ENCODE measurements around the gene MTURN. TPM values are rescaled to one million over a fixed set of nuclear protein-coding genes. Genes with fewer than 3 reads are reported as not detected.
A peak's percentile ranks its signal among the peaks of the same experiment; 100 is the strongest.

The MTURN gene
- total and polyA plus RNA-seq, 2 donors = 55.6 TPM

DNA sequence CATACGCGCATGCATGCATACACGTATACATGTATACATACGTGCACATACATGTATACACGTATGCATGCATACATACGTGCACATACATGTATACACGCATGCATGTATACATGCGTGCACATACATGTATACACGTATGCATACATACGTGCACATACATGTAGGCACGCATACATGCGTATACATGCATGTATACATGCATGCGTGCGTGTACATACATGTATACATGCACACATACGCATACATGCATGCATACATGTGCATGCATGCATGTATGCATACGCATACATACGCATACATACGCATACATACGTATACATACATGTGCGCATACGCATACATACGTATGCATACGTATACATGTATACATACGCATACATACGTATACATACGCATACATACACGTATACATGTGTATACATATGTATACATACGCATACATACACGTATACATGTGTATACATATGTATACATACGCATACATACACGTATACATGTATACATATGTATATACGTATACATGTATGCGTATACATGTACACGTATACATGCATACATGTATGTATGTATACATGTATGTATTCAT, 19.0 kb upstream of the MTURN start:
- Histone ChIP-seq H3K4me3 (ENCODE audit: low read depth, low read length) (no peak overlapping the region), H3K36me3 (ENCODE audit: insufficient read depth) (no peaks in the 10 kb centered on the region), H3K4me1 (ENCODE audit: insufficient read depth) (no peaks in the 10 kb centered on the region), H3K27ac (ENCODE audit: low read depth) (no peak overlapping the region)
- no peak for DNase-seq (ENCODE audit: extremely low spot score)
- 88% methylated on average over 34 of the region's 34 CpGs for WGBS

DNA sequence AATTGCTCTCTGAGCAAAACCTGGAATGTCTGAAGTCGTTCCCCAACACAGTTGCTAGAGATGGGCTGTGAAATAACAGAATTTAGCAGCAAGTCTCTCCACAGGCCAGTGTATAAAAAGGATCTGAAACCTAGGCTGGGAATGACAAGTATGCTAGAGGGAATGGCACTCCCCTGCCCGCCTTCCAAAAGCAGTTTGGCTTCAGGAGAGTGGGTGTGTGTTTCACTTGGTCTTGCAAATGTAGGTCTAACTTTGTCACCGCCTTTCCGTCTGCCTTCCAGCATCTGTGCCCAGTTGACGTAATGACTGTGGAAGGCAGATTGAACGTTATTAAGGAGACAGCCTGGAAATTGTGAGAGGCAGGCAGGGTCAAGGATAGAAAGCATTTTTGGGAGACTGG, 18.0 kb upstream of the MTURN start:
- H3K27ac ChIP-seq (ENCODE audit: low read depth) = no peak overlapping the region
- no peak for DNase-seq (ENCODE audit: extremely low spot score)
- no peaks in the 10 kb centered on the region for H3K36me3 ChIP-seq (ENCODE audit: insufficient read depth)
- no peaks in the 10 kb centered on the region for H3K4me1 ChIP-seq (ENCODE audit: insufficient read depth)
- 61% methylated on average over 6 of the region's 6 CpGs for WGBS
- no peak overlapping the region for H3K4me3 ChIP-seq (ENCODE audit: low read depth, low read length)

DNA sequence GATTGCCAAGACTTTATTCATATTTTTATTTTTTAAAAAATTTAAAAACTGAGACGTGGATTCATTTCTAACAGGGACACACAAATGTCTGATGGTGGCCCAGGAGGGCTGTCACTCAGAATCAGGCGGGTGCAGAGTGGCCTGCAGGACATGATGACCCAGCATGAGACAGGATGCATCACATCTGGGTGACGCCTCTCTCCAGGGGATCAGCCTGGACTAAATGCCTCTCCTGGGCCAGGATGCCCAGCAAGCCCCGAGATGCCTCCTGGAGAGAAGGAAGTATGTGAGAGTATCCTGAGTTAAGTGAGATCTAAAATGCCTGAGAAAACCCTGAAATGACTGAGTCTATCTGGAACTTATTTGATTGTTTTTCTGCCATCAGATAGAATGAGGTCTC, 16.9 kb upstream of the MTURN start:
- H3K4me3 ChIP-seq (ENCODE audit: low read depth, low read length) = no peak overlapping the region
- no peaks in the 10 kb centered on the region for H3K4me1 ChIP-seq (ENCODE audit: insufficient read depth)
- no peak overlapping the region for H3K27ac ChIP-seq (ENCODE audit: low read depth)
- no peaks in the 10 kb centered on the region for H3K36me3 ChIP-seq (ENCODE audit: insufficient read depth)
- DNase-seq (ENCODE audit: extremely low spot score) = no peak
- WGBS = 89% methylated on average over 4 of the region's 4 CpGs

DNA sequence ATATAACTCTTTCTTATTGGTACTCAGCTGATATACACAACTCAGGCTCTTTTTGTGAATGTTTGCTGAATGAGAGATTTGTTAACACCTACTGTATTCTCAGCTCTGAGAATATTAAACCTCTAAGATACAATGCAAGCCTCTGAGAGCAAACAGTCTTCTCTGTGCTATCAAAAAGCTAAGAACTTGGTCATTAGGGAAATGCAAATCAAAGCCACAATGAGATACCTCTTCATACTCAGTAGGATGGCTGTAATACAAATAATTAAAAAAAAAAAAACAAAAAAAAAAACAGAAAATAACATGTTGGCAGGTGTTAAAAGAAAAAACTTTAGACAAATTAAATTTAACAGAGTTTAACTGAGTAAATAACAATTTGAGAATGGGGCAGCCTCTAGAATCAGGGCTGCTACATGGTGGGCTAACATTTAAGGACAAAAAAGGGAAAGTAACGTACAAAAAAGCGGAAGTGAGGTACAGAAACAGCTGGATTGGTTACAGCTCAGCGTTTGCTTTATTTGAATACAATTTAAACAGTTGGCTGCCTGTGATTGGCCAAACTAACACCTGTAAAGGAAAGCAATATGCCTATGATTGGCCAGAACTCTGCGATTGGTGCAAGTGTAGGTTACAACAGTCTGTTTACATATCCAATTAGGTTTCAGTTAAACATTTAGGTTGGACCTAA, 14.8 kb upstream of the MTURN start:
- WGBS = 84% methylated on average over 4 of the region's 4 CpGs
- Histone ChIP-seq H3K4me1 (ENCODE audit: insufficient read depth) (no peaks in the 10 kb centered on the region), H3K36me3 (ENCODE audit: insufficient read depth) (no peaks in the 10 kb centered on the region), H3K4me3 (ENCODE audit: low read depth, low read length) (no peak overlapping the region), H3K27ac (ENCODE audit: low read depth) (no peak overlapping the region)
- no peak for DNase-seq (ENCODE audit: extremely low spot score)

DNA sequence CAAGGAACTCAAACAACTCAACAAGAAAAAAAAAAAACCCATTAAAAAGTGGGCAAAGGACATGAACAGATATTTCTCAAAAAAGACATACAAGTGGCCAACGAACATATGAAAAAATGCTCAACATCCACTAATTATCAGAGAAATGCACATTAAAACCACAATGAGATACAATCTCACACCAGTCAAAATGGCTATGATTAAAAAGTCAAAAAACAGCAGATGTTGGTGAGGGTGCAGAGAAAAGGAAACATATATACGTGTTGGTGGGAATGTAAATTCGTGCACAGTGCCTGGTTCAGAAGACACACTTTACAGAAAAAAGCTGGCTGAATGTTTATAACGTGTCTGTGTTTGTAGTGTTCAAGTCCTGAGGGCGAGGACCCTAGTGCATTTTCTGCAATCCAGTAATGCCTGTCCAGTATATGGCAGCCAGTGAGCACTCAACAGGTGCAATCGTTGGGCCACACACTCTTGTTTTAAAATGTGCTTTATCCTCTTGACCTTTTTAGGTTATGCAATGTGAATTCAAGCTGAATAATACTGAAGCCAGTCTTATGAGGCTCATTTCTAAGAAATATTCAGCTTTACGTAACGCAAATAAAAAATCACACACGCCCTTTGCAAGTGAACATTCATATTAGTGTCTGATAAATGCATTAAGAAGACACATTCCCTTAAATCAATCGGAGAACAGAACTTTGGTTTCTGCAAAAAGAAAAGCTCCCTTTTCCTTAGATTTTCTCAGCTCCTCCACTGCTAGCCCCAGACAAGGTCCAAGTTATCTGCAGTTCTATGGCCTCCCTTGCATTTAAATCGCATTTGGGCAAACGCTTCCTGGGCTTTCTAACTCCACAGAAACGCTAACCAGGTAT, 813 bp upstream of the MTURN start:
- peak overlapping the region; percentile 97 for H3K4me3 ChIP-seq (ENCODE audit: low read depth, low read length)
- no peaks in the 10 kb centered on the region for H3K4me1 ChIP-seq (ENCODE audit: insufficient read depth)
- H3K36me3 ChIP-seq (ENCODE audit: insufficient read depth) = no peaks in the 10 kb centered on the region
- 30% methylated on average over 13 of the region's 13 CpGs for WGBS
- H3K27ac ChIP-seq (ENCODE audit: low read depth) = peak overlapping the region; percentile 43
- no peak for DNase-seq (ENCODE audit: extremely low spot score)

DNA sequence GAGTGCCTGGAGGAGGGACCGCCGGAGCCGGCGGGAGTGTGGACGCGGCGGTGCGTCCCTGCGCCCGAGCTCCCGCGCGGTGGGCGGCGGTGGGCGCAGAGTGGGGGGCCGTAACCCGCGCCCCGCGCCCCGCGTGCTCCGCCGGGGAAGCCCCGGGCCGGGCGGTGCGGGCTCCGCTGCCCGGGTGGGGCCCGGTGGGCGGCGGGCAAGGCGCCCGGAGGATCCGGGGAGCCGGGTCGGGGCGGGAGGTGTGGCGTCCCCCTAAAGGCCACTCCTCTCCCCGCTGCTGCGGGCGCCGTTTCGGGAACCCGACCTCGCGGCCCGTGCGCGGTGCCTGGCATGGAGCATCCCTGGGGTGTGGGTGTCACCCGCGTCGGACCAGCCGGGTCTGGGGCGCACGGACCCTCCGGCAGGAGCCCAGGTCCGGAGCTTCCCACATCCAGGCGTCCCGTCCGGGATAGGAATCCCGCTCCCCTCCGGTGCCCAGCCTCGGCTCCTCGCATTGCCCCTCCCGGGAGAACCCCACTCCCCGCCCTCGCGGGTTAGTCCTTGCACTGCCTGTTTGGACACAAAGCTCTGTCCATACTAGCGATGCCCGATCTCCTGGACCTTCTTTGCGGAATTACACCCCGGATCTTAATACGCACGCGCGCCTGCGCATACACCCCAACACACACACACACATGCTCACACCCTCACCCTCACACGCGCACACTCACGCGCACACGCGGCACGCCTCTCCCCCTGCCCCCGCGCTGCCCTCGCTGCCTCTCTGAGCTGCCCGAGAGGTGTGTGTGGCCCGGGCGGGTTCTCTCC, 723 bp downstream of the MTURN start:
- Histone ChIP-seq H3K27ac (ENCODE audit: low read depth) (peak overlapping the region; percentile 95), H3K36me3 (ENCODE audit: insufficient read depth) (no peaks in the 10 kb centered on the region), H3K4me1 (ENCODE audit: insufficient read depth) (no peaks in the 10 kb centered on the region), H3K4me3 (ENCODE audit: low read depth, low read length) (peak overlapping the region; percentile 97)
- DNase-seq (ENCODE audit: extremely low spot score) = peak; percentile 39
- under 1% methylated on average over 93 of the region's 93 CpGs for WGBS

DNA sequence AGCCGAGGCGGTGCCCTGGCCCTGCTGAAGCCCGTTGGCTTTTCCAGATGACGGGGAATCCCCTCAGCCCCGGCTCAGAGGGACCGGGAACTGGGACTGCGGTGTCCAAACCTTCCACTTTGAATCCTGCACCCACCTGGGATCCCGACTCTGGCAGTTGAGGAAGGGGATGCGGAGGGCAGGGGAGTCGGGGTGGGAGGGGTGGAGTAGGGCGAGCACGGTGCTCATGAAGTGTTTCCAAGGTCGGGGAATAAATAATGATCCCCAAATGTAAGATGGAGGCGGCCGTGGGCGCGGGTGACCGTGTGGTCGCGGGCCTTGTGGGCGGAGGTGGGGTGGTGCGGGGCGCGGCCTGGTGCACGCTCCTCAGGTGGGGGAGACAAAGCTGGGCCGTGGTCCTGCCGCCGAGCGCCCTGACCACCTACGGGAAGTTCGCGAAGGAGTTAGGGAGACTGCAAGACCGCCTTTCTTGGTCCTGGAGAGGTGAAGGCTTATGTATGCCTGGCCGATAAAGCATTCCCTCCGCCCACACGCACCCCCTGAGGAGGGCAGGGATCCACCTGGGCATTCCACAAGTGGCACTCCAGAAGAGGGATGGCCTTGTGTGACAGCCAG, 1.4 kb downstream of the MTURN start:
- Histone ChIP-seq H3K4me3 (ENCODE audit: low read depth, low read length) (peak overlapping the region; percentile 97), H3K36me3 (ENCODE audit: insufficient read depth) (no peaks in the 10 kb centered on the region), H3K27ac (ENCODE audit: low read depth) (no peak overlapping the region), H3K4me1 (ENCODE audit: insufficient read depth) (no peaks in the 10 kb centered on the region)
- no peak for DNase-seq (ENCODE audit: extremely low spot score)
- WGBS = 15% methylated on average over 36 of the region's 36 CpGs

DNA sequence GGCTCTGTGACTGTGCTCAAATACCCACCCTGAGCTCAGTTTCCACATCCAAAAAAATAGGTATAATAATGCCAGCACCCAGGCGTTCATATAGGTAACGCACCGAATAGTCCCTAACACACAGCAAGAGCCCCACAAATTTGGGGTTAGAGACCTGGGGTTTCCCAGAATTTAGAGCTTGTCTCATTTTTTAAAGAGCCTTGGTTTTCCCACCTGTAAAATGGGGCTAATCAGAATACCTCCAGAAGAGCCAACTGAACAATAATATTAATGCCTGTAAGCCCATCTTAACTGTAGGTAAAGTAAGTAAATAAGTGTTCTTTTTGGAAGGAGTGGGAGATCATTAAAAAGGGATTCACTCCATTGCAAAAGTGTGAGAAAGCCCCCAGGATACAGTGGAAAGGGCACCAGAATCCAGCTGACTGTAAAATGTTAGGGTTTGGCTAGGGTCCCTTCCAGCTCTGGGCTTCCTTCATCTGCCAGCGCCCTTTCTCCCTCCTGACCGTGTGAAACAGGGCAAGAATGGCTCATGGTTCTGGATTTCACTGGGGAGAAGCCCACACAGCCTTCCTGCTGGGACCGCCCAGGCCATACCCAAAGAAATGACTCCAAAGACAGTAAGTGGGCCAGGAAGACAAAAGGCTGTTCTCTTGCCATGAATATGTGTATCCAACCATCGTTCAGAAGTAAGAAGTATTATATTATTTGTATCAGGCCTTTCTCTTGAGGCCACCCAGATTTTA, 2.1 kb downstream of the MTURN start:
- Histone ChIP-seq H3K4me3 (ENCODE audit: low read depth, low read length) (peak overlapping the region; percentile 97), H3K4me1 (ENCODE audit: insufficient read depth) (no peaks in the 10 kb centered on the region), H3K36me3 (ENCODE audit: insufficient read depth) (no peaks in the 10 kb centered on the region), H3K27ac (ENCODE audit: low read depth) (no peak overlapping the region)
- DNase-seq (ENCODE audit: extremely low spot score) = no peak
- WGBS = 85% methylated on average over 7 of the region's 7 CpGs

DNA sequence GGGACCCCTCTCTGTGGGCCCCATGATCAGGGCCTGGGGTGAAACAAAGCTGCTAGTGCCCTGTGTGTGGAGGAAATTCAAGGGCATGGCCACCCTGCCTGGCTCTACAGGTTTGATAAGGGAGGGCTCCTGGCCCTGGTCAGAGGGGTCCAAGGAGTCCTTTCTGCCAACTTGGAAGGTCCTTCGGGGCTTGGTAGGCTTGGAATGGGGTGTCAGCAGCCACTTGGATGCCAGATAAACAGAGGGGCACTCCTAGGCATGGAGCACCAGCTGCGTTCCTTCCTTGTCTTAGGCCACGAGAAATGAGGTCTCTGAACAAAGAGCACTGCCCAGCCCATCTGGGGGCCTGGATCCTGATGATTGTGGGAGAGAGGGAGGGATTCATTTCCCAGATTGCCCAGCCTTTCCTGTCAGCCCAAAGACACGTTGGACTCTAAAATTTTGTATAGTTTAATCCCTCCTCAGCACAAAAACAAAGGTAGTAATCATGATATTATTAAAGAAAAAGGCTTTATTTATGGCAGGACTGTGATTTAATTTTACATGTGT, 5.1 kb downstream of the MTURN start:
- DNase-seq (ENCODE audit: extremely low spot score) = no peak

DNA sequence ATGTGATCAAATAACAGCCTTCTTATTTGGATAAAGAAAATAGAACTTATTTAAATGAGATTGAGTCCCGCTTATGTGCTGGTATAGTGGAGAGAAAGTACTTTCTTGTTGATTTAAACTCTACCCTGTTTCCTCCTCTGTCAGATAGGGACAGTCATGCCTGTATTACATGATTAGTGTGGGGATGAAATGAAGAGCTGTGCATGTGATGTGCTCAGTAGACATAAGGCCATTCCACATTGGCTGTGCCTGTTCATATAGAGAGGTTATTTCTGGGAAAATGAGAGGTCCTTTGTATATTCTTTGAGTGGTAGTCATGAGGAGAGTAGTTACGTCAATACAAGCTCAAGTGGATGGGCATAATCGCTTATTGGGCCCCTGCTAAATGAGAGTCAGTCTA, 5.7 kb downstream of the MTURN start:
- Histone ChIP-seq H3K36me3 (ENCODE audit: insufficient read depth) (no peaks in the 10 kb centered on the region), H3K4me1 (ENCODE audit: insufficient read depth) (no peaks in the 10 kb centered on the region), H3K27ac (ENCODE audit: low read depth) (no peak overlapping the region)

More for the DNA sequence above, 5.1 kb downstream of the MTURN start:
- WGBS = 75% methylated on average over 4 of the region's 4 CpGs
- Histone ChIP-seq H3K36me3 (ENCODE audit: insufficient read depth) (no peaks in the 10 kb centered on the region), H3K4me1 (ENCODE audit: insufficient read depth) (no peaks in the 10 kb centered on the region), H3K27ac (ENCODE audit: low read depth) (no peak overlapping the region), H3K4me3 (ENCODE audit: low read depth, low read length) (no peak overlapping the region)

DNA sequence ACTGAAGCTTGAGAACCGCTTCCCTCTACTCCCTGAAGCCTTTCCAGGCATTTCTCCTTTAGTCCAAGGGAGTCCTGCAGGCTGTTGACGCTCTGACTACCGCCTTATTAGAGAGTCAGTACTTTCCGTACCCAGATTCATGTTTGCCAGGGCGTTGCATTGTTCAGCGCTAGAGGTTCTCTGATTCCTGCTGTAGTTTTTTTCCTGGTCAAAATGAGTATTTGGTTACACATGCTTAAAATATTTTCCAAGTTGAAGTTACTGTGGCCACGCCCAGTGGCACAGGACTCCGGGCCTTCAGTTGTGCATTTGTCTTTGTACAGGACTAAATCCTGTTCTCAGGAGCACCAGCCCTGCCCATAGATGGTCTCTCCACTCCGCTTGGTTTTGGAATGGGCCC, 7.9 kb downstream of the MTURN start:
- DNase-seq (ENCODE audit: extremely low spot score) = no peak
- H3K4me1 ChIP-seq (ENCODE audit: insufficient read depth) = no peaks in the 10 kb centered on the region

More for the DNA sequence above, 5.7 kb downstream of the MTURN start:
- WGBS = 96% methylated on average over 3 of the region's 3 CpGs
- no peak for DNase-seq (ENCODE audit: extremely low spot score)
- H3K4me3 ChIP-seq (ENCODE audit: low read depth, low read length) = no peak overlapping the region

DNA sequence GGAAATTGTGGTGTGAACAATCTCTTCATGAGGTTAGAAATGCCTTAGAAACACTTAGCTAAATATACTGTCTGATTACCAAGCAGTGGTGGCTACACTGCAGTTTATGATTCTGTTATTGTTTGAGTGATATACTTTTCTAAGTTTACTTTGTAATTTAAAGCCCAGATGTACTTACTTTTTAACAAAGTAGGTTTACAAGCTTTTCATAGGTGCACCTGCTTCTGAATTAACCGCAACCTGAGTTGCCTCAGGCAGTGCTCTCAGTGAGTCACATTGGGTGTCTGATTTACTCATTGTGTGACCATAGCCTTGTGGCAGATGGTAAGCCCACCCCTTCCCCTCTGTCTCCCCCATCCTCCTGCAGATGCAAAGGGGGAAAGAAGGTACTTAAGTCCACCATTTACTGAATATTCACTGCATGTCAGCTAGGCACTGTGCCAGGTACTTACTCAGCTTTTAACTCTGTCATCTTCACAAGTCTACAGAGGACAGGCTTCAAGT, 9.0 kb downstream of the MTURN start:
- Histone ChIP-seq H3K27ac (ENCODE audit: low read depth) (no peak overlapping the region), H3K4me3 (ENCODE audit: low read depth, low read length) (no peak overlapping the region), H3K36me3 (ENCODE audit: insufficient read depth) (no peaks in the 10 kb centered on the region), H3K4me1 (ENCODE audit: insufficient read depth) (no peaks in the 10 kb centered on the region)
- DNase-seq (ENCODE audit: extremely low spot score) = no peak
- 90% methylated on average over 1 of the region's 1 CpG for WGBS

More for the DNA sequence above, 7.9 kb downstream of the MTURN start:
- Histone ChIP-seq H3K4me3 (ENCODE audit: low read depth, low read length) (no peak overlapping the region), H3K27ac (ENCODE audit: low read depth) (no peak overlapping the region), H3K36me3 (ENCODE audit: insufficient read depth) (no peaks in the 10 kb centered on the region)
- 72% methylated on average over 9 of the region's 9 CpGs for WGBS
